Uterus (tissue), 2 donors: ENCODE measurements around the gene BPIFB6.

Experiments
- POLR2A ChIP-seq, 2 donors: fragments of 450-650 bp; IDR thresholded peaks; one replicate each; pipeline ENCODE4 v1.6.1; 2016; ENCODE audit warnings: antibody characterized with exemption in 2 of 2, mild to moderate bottlenecking in 1 of 2, moderate library complexity in 1 of 2
- TF ChIP-seq, protein P1 (sequence below), 4 experiments: fragments of 200-600 bp in 2 of 4; fragments of 450-650 bp in 2 of 4; sonication (generic) in 2 of 4; IDR thresholded peaks; one replicate each; pipeline ENCODE4 v1.5.1; 2016 to 2019; ENCODE audit warnings: antibody characterized with exemption in 4 of 4, mild to moderate bottlenecking in 2 of 4, moderate library complexity in 1 of 4

DNA sequence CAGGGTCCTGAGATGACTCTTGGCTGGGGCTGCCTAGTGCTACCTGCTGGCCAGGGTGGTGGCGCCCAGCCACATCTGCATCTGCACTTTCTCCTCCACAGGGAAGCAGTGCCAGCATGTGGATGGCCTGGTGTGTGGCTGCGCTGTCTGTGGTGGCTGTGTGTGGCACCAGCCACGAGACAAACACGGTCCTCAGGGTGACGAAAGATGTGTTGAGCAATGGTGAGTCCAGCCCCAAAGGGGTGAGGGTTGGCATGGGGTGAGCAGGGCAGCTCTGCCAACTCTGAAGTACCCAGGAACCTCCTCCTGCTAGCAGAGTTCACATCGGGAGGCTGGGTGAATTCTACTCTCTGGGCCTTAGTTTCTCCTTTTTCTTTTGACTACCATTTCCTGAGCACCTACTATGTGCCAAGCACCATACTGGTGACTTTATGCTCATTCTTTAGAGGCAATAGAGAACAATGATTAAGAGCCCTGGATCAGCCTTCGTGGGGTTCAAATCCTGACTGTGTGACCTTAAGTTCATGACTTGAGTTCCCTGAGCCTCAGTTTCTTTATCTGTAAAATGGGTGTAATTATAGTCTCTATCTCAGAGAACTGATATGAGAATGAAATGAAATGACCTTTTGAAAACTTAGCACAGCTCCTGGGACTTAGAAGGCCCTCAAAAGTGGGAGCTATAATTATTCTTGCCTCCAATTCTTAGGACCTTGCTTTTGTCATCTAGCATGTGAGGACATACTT lies 50.1 kb downstream of the BPIFB6 start:
- no peak for TF ChIP-seq POLR2A (IDR thresholded peaks at IDR 0.05)
- TF ChIP-seq, protein P1, sequence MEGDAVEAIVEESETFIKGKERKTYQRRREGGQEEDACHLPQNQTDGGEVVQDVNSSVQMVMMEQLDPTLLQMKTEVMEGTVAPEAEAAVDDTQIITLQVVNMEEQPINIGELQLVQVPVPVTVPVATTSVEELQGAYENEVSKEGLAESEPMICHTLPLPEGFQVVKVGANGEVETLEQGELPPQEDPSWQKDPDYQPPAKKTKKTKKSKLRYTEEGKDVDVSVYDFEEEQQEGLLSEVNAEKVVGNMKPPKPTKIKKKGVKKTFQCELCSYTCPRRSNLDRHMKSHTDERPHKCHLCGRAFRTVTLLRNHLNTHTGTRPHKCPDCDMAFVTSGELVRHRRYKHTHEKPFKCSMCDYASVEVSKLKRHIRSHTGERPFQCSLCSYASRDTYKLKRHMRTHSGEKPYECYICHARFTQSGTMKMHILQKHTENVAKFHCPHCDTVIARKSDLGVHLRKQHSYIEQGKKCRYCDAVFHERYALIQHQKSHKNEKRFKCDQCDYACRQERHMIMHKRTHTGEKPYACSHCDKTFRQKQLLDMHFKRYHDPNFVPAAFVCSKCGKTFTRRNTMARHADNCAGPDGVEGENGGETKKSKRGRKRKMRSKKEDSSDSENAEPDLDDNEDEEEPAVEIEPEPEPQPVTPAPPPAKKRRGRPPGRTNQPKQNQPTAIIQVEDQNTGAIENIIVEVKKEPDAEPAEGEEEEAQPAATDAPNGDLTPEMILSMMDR (IDR thresholded peaks at IDR 0.05) = no peak
